ENCODE results near the gene CTU2. TPM values are rescaled to one million over a fixed set of nuclear protein-coding genes. Genes with fewer than 3 reads are reported as not detected.

Gene CTU2
- polyA plus RNA-seq, 1 donor from 2014 or later: 26.3 TPM

- H3K9me3 ChIP-seq (ENCODE audit: low read length): no peaks in the 10 kb centered on the region
- H3K4me2 ChIP-seq (ENCODE audit: low read length): no peak overlapping the region
- H3K27ac ChIP-seq (ENCODE audit: low read length): no peak overlapping the region
- no peaks in the 10 kb centered on the region for H3K36me3 ChIP-seq (ENCODE audit: insufficient read depth, low read length)
- no peak overlapping the region for H2AFZ ChIP-seq (ENCODE audit: low read depth, low read length)
- H4K20me1 ChIP-seq (ENCODE audit: insufficient read depth): no peaks in the 10 kb centered on the region
- H3K9ac ChIP-seq (ENCODE audit: low read length): no peak overlapping the region
- no peaks in the 10 kb centered on the region for H3K9me2 ChIP-seq (ENCODE audit: insufficient read depth, low read length)
- H3F3A ChIP-seq (ENCODE audit: insufficient read depth, low read length, poor library complexity, severe bottlenecking): no peaks in the 10 kb centered on the region
- TF ChIP-seq REST (IDR thresholded peaks at IDR 0.05; ENCODE audit: borderline replicate concordance): no peak
- TF ChIP-seq RAD21 (conservative IDR thresholded peaks at IDR 0.05): no peak
- TF ChIP-seq TAF1 (IDR thresholded peaks at IDR 0.05; ENCODE audit: low read depth): no peak
- TF ChIP-seq EZH2 (IDR thresholded peaks at IDR 0.05; ENCODE audit: borderline replicate concordance, insufficient read depth, low read length, poor library complexity, severe bottlenecking): no peak
- no peak for TF ChIP-seq CTCF (IDR thresholded peaks at IDR 0.05; ENCODE audit: poor library complexity, severe bottlenecking)
- TF ChIP-seq MXI1 (conservative IDR thresholded peaks at IDR 0.05; ENCODE audit: poor library complexity, severe bottlenecking): no peak
- TF ChIP-seq EP300 (conservative IDR thresholded peaks at IDR 0.05; ENCODE audit: poor library complexity, severe bottlenecking): no peak
- TF ChIP-seq POLR2AphosphoS5 (IDR thresholded peaks at IDR 0.05): no peak
- H3K4me3 ChIP-seq (ENCODE audit: low read length): no peak overlapping the region
- no peaks in the 10 kb centered on the region for H3K79me2 ChIP-seq (replicated peaks; ENCODE audit: insufficient read depth, low read length)
- H3K27me3 ChIP-seq (ENCODE audit: insufficient read depth, low read depth, low read length): no peaks in the 10 kb centered on the region
Observed at GRCh38 chr16:88727871-88728270, 21.6 kb downstream of the CTU2 start.

GRCh38 chr16:88730632-88731607 lies 24.6 kb downstream of the CTU2 start:
- H3F3A ChIP-seq (ENCODE audit: insufficient read depth, low read length, poor library complexity, severe bottlenecking): no peaks in the 10 kb centered on the region
- no peak overlapping the region for H3K4me2 ChIP-seq (ENCODE audit: low read length)
- no peak overlapping the region for H3K9ac ChIP-seq (ENCODE audit: low read length)
- no peak overlapping the region for H3K27ac ChIP-seq (ENCODE audit: low read length)
- H3K4me3 ChIP-seq (ENCODE audit: low read length): no peak overlapping the region
- no peaks in the 10 kb centered on the region for H3K79me2 ChIP-seq (replicated peaks; ENCODE audit: insufficient read depth, low read length)
- no peaks in the 10 kb centered on the region for H3K27me3 ChIP-seq (ENCODE audit: insufficient read depth, low read depth, low read length)
- H3K36me3 ChIP-seq (ENCODE audit: insufficient read depth, low read length): no peaks in the 10 kb centered on the region
- H2AFZ ChIP-seq (ENCODE audit: low read depth, low read length): no peak overlapping the region
- no peak for TF ChIP-seq EP300 (conservative IDR thresholded peaks at IDR 0.05; ENCODE audit: poor library complexity, severe bottlenecking)
- TF ChIP-seq TAF1 (IDR thresholded peaks at IDR 0.05; ENCODE audit: low read depth): no peak
- TF ChIP-seq CTCF (IDR thresholded peaks at IDR 0.05; ENCODE audit: poor library complexity, severe bottlenecking): no peak
- TF ChIP-seq REST (IDR thresholded peaks at IDR 0.05; ENCODE audit: borderline replicate concordance): no peak
- no peak for TF ChIP-seq RAD21 (conservative IDR thresholded peaks at IDR 0.05)
- TF ChIP-seq POLR2AphosphoS5 (IDR thresholded peaks at IDR 0.05): no peak
- no peak for TF ChIP-seq SMC3 (conservative IDR thresholded peaks at IDR 0.05; ENCODE audit: poor library complexity)
- no peak for TF ChIP-seq EZH2 (IDR thresholded peaks at IDR 0.05; ENCODE audit: borderline replicate concordance, insufficient read depth, low read length, poor library complexity, severe bottlenecking)
- no peak for TF ChIP-seq MXI1 (conservative IDR thresholded peaks at IDR 0.05; ENCODE audit: poor library complexity, severe bottlenecking)
- no peaks in the 10 kb centered on the region for H3K9me2 ChIP-seq (ENCODE audit: insufficient read depth, low read length)
- H4K20me1 ChIP-seq (ENCODE audit: insufficient read depth): no peaks in the 10 kb centered on the region
- no peaks in the 10 kb centered on the region for H3K9me3 ChIP-seq (ENCODE audit: low read length)

Measured in neural cell (in vitro differentiated cells).